Measurements from ENCODE around the gene SHC2. TPM values are rescaled to one million over a fixed set of nuclear protein-coding genes. Genes with fewer than 3 reads are reported as not detected.

The SHC2 gene
- total RNA-seq = not detected in 2 replicates

GRCh38 chr19:460877-461720 lies at the start of gene SHC2:
TSS of gene SHC2 (minus strand) at chr19:461033. CDS start at chr19:460996, 37 bp downstream.
- DNase-seq (ENCODE audit: low spot score) = no peak
- intact Hi-C loops (cut with micrococcal nuclease) = no loop called here
- Mint-ChIP-seq H3K27ac (no peak within 1 kb of the TSS), H3K4me1 (ENCODE audit: low read depth) (no peaks in the 10 kb centered on the region), H3K27me3 (ENCODE audit: insufficient read depth) (peaks cover 16% of the 10 kb centered on the region), H3K4me3 (peak within 1 kb of the TSS; percentile 56), H3K36me3 (ENCODE audit: low read depth) (no peaks in the 10 kb centered on the region), H3K9me3 (peaks cover 4% of the 10 kb centered on the region)

DNA sequence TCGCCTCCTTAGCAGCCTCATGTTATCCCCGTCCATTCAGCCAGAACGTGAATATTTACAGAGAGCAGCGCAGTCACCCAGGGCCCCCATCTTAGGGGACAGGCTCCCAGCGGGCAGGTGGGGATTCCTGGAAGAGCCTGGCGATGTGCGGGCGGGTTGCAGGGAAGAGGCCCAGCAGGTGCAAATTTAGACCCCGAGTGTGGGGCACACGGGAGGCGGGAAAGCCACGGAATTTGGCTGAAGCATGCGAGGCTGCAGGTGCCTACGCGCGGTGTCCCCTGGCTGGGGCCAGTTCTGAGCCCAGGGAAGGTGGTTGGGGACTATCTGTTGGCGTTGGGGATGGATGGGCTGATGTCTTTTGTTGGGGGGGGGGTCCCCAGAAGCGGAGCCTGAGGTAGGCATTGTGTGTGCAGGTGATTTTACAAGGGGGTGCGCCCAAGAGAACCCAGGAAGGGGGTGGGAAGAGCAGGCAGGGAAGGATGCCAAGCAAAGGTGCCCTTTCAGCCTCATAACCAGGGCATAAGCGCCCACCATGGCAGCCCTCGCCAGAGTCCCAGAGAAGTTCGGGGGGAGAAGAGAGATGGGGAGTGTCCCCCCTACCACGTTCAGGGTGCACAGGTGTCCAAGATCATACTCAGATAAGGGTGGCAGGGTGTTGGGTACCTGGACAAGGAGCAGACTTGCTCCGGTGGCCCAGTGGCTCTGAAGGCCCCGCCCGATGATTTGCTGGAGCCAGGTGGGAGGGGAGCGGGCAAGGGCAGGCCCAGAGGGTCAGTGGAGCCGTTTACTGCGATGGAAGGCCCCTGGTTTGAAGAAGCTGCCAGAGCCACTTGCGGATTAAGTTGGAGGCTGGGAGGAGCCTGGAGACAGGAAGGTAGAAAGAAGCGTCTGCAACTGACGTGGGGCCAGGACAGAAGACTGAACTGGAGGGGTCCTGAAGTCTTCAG lies 47.6 kb upstream of the SHC2 start:
- Mint-ChIP-seq H3K9me3 (no peaks in the 10 kb centered on the region), H3K27ac (peak overlapping the region; percentile 86), H3K4me3 (peak overlapping the region; percentile 98), H3K36me3 (ENCODE audit: low read depth) (peaks cover 4% of the 10 kb centered on the region), H3K27me3 (ENCODE audit: insufficient read depth) (no peaks in the 10 kb centered on the region), H3K4me1 (ENCODE audit: low read depth) (peaks cover 42% of the 10 kb centered on the region)
- intact Hi-C loops (cut with micrococcal nuclease) = loop anchor here (5.0 kb wide), 1 partner anchor 166 kb away; the partner anchor contains the start of gene MIER2
- DNase-seq (ENCODE audit: low spot score) = no peak

GRCh38 chr19:507286-508203 lies 46.7 kb upstream of the SHC2 start, which contains the start of gene TPGS1:
TSS of gene TPGS1 (plus strand) at chr19:507497. CDS start at chr19:507507, 10 bp downstream.
- peaks cover 45% of the 10 kb centered on the region for H3K4me1 Mint-ChIP-seq (ENCODE audit: low read depth)
- peaks cover 4% of the 10 kb centered on the region for H3K36me3 Mint-ChIP-seq (ENCODE audit: low read depth)
- no peaks in the 10 kb centered on the region for H3K27me3 Mint-ChIP-seq (ENCODE audit: insufficient read depth)
- H3K27ac Mint-ChIP-seq = peak within 1 kb of the TSS; percentile 100
- peak within 1 kb of the TSS; percentile 98 for H3K4me3 Mint-ChIP-seq
- intact Hi-C loops (cut with micrococcal nuclease) = loop anchor here (1.0 to 5.0 kb wide), 6 partner anchors 18 to 289 kb away; partner anchors contain the start of genes BSG, CDC34, MIER2 and POLRMT
- peak; percentile 83 for DNase-seq (ENCODE audit: low spot score)
- no peaks in the 10 kb centered on the region for H3K9me3 Mint-ChIP-seq

DNA sequence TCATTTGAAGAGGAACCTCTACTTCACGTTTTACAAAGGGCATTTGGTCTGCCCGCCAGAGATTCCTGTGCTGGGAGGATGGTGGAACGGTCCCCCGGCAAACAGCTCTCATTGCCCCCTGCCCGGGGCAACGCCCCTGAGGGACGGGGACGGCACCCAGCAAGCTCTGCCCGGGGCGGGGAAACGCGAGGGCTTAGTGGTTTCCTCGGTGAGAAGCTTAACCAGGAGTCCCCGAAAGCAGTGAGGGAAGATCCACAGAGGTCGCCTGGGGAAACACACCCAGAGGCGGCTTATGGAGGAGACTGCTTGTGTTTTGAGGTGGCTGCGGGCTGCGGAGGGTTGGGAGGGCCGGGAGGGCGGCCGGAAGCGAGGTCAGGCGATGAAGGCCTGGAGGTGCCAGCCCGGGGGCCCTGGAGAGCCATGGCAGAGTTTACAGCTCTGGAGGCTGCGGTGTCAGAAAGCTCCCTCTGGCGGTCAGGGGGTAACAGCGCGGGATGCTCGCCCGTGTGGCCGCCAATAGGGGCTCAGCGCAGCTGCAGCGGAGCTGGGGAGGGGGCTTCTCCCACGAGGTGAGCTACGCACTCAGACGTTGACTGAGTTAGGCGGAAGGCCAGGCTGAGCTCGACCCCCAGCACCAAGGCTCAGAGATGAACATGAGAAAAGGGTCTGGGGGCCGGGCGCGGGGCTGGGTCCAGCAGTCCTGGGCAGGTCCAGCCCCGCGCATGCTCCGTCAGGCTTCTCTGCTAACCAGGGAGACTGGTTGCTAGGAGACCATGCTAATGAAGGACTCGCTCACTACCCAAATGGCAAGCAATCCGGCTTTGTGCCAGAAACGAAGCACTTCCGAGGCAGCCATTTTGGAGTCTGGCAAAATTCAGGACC lies 45.8 kb upstream of the SHC2 start:
- H3K36me3 Mint-ChIP-seq (ENCODE audit: low read depth) = peaks cover 4% of the 10 kb centered on the region
- peak overlapping the region; percentile 98 for H3K4me3 Mint-ChIP-seq
- DNase-seq (ENCODE audit: low spot score) = peak; percentile 92
- intact Hi-C loops (cut with micrococcal nuclease) = loop anchor here (1.0 to 5.0 kb wide), 6 partner anchors 17 to 290 kb away; partner anchors contain the start of genes BSG, CDC34, MIER2 and POLRMT
- H3K4me1 Mint-ChIP-seq (ENCODE audit: low read depth) = peaks cover 41% of the 10 kb centered on the region
- H3K27me3 Mint-ChIP-seq (ENCODE audit: insufficient read depth) = no peaks in the 10 kb centered on the region
- H3K27ac Mint-ChIP-seq = peak overlapping the region; percentile 100
- no peaks in the 10 kb centered on the region for H3K9me3 Mint-ChIP-seq

GRCh38 chr19:504616-505015 lies 43.8 kb upstream of the SHC2 start:
- Mint-ChIP-seq H3K9me3 (no peaks in the 10 kb centered on the region), H3K4me3 (no peak overlapping the region), H3K36me3 (ENCODE audit: low read depth) (peaks cover 4% of the 10 kb centered on the region), H3K27ac (no peak overlapping the region), H3K4me1 (ENCODE audit: low read depth) (peaks cover 24% of the 10 kb centered on the region), H3K27me3 (ENCODE audit: insufficient read depth) (peaks cover 3% of the 10 kb centered on the region)
- intact Hi-C loops (cut with micrococcal nuclease) = loop anchor here (5.0 kb wide), 1 partner anchor 162 kb away; the partner anchor contains the start of gene MIER2
- DNase-seq (ENCODE audit: low spot score) = no peak

GRCh38 chr19:501646-502045 lies 40.8 kb upstream of the SHC2 start:
- Mint-ChIP-seq H3K27ac (no peak overlapping the region), H3K27me3 (ENCODE audit: insufficient read depth) (peaks cover 15% of the 10 kb centered on the region), H3K4me3 (no peak overlapping the region), H3K9me3 (no peaks in the 10 kb centered on the region), H3K4me1 (ENCODE audit: low read depth) (peaks cover 6% of the 10 kb centered on the region), H3K36me3 (ENCODE audit: low read depth) (peaks cover 2% of the 10 kb centered on the region)
- no peak for DNase-seq (ENCODE audit: low spot score)
- intact Hi-C loops (cut with micrococcal nuclease) = no loop called here

GRCh38 chr19:498977-499623 lies 38.3 kb upstream of the SHC2 start:
- Mint-ChIP-seq H3K36me3 (ENCODE audit: low read depth) (peaks cover 2% of the 10 kb centered on the region), H3K27me3 (ENCODE audit: insufficient read depth) (peaks cover 19% of the 10 kb centered on the region), H3K4me3 (peak overlapping the region; percentile 22), H3K27ac (no peak overlapping the region), H3K9me3 (no peaks in the 10 kb centered on the region), H3K4me1 (ENCODE audit: low read depth) (peaks cover 6% of the 10 kb centered on the region)
- DNase-seq (ENCODE audit: low spot score) = no peak
- intact Hi-C loops (cut with micrococcal nuclease) = no loop called here

- intact Hi-C loops (cut with micrococcal nuclease) = no loop called here
- no peak overlapping the region for H3K27ac Mint-ChIP-seq
- no peak overlapping the region for H3K4me3 Mint-ChIP-seq
- peaks cover 21% of the 10 kb centered on the region for H3K27me3 Mint-ChIP-seq (ENCODE audit: insufficient read depth)
- DNase-seq (ENCODE audit: low spot score) = no peak
- H3K9me3 Mint-ChIP-seq = peaks cover 4% of the 10 kb centered on the region
- H3K4me1 Mint-ChIP-seq (ENCODE audit: low read depth) = peaks cover 6% of the 10 kb centered on the region
- peaks cover 2% of the 10 kb centered on the region for H3K36me3 Mint-ChIP-seq (ENCODE audit: low read depth)
Observed at GRCh38 chr19:498511-498891, 37.7 kb upstream of the SHC2 start.

GRCh38 chr19:497869-498510 lies 37.2 kb upstream of the SHC2 start:
- intact Hi-C loops (cut with micrococcal nuclease) = no loop called here

DNA sequence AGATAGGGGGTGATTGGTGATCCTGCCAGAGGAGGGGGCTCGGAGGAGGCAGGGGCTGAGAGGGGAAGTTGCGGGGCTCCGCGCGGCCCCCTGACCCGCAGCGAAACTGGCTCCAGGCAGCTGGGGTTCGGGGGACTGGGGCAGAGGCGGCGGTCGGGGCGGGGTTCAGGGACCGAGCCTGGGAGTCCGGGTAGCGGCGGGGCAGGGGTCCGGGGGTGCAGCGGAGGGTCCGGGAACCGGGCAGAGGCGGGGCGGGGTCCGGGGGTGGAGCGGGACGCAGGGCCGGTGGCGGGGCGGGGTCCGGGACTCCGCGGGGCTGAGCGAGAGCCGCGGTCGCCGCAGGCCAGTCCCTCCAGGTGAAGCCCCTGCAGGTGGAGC lies 36.6 kb upstream of the SHC2 start:
- H3K9me3 Mint-ChIP-seq = peaks cover 4% of the 10 kb centered on the region
- peaks cover 2% of the 10 kb centered on the region for H3K36me3 Mint-ChIP-seq (ENCODE audit: low read depth)
- no peak overlapping the region for H3K27ac Mint-ChIP-seq
- intact Hi-C loops (cut with micrococcal nuclease) = no loop called here
- H3K4me3 Mint-ChIP-seq = no peak overlapping the region
- peaks cover 2% of the 10 kb centered on the region for H3K4me1 Mint-ChIP-seq (ENCODE audit: low read depth)
- DNase-seq (ENCODE audit: low spot score) = no peak
- peaks cover 21% of the 10 kb centered on the region for H3K27me3 Mint-ChIP-seq (ENCODE audit: insufficient read depth)

More at GRCh38 chr19:497869-498510, 37.2 kb upstream of the SHC2 start:
- Mint-ChIP-seq H3K27me3 (ENCODE audit: insufficient read depth) (peaks cover 21% of the 10 kb centered on the region), H3K27ac (no peak overlapping the region), H3K9me3 (peaks cover 4% of the 10 kb centered on the region), H3K4me1 (ENCODE audit: low read depth) (peaks cover 6% of the 10 kb centered on the region), H3K4me3 (no peak overlapping the region), H3K36me3 (ENCODE audit: low read depth) (peaks cover 2% of the 10 kb centered on the region)
- no peak for DNase-seq (ENCODE audit: low spot score)

Measured in activated T-helper 1 cell treated with anti-CD3 and anti-CD28 coated beads, Interleukin-12 subunit alpha, Interleukin-12 subunit beta, Interleukin-2, Interleukin-4 antibody, amounts not matched to agents 30 ng/mL and 10 ng/mL and 1 ng/mL, durations not matched to agents 14 hours and 24 hours and 36 hours (primary cell).